NCI-H187 treated with DMSO at 0.1 percent for 48 hours (cell line): ENCODE data around the gene TRIM34.
"Not testable (repeated sequence)": the region's sequence is repeated elsewhere in the genome, so short reads cannot be mapped to it uniquely, and the experiment has no call there.

Source experiments
- DNase-seq: peaks from one replicate; lab custom pipeline; 2025; lab: John Stamatoyannopoulos, UW

TRIM34 gene

DNA sequence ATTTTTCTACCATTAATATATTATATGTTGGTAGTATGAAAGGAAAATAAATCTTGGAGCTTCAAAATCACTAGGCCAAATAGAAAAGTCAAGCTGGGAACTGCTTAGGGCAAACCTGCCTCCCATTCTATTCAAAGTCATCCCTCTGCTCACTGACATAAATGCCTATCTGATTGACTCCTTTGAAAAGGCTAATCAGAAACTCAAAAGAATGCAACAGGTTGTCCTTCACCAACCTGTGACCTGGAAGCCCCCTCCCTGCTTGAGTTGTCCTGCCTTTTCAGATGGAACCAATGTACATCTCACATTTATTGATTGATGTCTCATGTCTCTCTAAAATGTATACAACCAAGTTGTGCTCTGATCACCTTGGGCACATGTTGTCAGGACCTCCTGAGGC, 3.2 kb upstream of the TRIM34 start:
- DNase-seq, result no peak

DNA sequence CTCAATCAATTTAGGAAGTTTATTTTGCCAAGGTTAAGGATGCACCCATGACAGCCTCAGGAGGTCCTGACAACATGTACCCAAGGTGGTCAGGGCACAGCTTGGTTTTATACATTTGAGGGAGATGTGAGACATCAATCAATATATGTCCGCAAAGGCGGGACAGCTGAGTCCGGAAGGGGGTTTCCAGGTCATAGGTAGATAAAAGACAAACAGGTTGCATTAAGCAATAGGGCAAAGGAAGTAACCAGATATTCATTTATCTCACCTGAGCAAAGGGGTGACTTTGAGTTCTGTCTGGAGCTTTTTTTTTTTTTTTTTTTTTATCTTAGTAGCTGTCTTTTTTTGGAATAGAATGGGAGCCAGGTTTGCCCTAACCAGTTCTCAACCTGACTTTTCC, 2.0 kb upstream of the TRIM34 start:
- DNase-seq, result no peak

DNA sequence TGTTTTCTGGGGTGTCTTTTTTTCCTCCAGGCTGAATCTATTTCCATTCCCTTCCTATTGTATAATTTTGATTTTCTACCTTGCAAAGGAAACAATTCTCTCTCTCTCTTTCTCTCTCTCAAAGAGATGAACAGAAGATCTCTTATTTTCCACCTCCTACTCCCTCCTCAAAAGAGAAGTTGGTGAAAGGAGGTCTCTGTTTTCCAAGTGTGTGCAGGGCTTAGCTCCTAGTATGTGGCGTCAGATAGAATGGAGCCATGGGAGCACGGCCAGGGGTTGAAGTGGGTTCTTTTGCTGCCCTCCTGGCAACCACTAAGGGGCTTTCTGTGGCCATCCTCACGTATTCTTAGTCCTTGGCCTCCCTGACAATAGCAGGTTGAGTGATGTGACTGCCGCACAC, 480 bp downstream of the TRIM34 start:
- no peak for DNase-seq

DNA sequence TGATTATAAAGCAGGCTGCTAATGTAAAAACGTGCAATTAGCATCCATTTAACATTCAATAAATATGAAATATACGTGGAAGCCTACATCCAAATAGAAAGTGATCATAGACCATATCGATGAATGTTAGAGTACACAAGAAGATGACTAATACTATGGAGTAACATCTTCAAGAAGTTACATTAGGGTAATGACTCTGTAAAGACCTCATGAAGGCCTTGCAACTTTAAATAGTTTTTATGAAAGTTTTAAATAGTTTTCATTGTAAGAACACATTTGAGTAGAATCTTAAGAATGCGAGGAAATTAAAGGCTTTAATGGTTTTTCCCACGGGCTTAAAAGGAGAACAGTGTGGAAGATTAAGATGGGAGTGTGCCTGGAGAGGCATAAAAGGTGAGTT, 1.4 kb downstream of the TRIM34 start:
- no peak for DNase-seq

DNA sequence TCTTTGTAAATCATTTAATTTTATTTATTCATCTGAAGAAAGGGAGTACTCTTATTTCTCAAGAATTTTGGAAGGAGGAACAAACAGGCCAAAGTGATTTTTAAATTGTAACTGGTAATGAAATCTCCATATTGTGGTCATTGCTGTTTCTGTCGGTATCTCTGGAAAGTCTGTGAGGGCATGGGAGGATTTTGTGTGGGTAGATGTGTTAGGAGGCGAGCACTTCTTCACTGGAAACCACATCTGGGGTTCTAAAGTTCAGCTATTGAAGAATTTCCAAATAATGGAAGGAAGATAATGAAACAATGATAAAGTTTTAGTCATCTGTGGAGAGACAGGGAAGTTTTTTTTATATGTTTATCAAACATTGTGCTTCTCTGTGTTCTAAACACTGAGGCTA, 6.6 kb downstream of the TRIM34 start:
- no peak for DNase-seq

DNA sequence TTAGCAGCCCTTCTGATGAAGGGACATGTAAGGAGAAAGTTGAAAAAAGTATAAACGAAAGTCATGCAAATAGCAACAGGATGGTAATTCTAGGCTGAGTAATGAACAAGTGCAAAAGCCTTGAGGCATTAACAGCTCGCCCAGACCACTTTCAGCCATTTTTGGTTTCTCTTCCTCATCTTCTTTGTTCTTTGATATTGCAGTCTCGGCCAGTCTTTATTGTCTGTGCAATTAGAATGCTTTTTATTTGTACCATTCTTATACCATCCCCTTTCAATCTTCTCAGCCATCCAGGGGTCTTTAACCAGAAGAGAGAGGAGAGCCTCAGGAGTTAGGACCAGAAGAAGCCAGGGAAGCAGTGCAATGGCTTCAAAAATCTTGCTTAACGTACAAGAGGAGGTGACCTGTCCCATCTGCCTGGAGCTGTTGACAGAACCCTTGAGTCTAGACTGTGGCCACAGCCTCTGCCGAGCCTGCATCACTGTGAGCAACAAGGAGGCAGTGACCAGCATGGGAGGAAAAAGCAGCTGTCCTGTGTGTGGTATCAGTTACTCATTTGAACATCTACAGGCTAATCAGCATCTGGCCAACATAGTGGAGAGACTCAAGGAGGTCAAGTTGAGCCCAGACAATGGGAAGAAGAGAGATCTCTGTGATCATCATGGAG, 7.3 kb downstream of the TRIM34 start:
- no peak for DNase-seq

DNA sequence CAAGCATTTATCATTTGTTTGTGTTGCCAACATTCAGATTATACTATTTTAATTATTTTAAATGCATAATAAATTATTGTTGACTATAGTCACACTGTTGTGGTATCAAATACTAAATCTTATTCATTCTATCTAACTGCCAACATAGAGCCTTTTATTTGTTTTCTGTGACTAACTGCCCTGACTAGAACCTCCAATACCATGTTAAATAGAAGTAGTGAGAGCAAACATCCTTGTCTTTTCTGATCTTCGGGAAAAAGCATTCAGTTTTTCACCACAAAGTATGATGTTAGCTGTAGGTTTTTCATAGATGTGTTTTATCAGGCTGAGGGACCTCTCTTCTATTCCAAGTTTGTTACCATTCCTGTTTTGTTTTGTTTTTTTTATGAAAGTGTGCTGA, 15.2 kb downstream of the TRIM34 start:
- no peak for DNase-seq

DNA sequence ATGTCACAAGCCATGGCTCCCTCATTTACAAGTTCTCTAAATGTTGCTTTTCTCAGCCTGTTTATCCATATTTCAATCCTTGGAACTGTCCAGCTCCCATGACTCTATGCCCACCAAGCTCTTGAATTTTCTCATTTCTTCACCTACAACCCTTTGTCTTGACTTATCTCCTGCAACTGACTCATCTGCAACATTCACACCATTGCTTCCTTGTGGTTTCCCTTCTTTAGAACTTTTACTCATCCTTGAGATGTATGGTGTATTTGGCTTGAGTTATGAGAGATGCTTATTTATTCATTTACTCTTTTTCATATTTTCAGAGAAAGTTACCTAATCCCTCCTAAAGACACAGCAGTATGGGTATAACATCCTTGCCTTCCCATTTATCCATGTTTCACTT, 18.8 kb downstream of the TRIM34 start:
- no peak for DNase-seq

DNA sequence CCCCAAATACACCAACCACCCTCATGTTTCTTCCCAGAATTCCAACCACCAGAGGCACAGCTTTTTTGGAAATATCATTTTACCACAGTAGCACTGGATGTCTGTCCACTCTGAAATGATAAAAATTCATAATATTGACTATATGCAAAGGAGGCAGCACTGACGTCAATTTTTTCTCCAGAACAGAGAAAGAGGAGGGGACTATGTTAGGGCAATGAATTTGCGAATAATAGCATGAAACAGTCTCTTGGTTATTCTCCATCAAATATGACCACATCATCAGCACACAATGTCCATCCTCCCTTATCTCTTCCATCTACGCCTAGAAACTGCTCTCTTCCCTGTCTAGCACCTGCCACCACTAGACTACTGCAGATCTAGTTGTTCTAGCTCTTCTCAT, 21.3 kb downstream of the TRIM34 start:
- no peak for DNase-seq

DNA sequence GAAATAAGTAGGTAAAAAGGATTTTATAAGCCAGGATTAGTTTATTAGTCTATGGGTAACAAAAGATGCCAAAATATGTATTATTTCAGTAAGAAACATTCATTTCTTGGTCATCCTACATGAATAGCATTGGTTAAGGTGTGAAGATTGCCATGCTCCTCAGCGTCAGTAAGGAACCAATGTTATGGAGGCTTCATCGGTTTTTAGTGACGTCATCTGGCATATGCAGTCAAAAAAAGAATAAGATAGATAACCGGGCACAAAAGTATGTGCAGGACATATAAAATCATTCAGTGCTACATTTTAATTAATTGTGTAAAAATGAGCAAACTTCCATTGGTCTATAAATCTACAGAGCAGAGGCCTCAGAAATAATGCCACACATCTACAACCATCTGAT, 30.7 kb downstream of the TRIM34 start:
- DNase-seq, result no peak

DNA sequence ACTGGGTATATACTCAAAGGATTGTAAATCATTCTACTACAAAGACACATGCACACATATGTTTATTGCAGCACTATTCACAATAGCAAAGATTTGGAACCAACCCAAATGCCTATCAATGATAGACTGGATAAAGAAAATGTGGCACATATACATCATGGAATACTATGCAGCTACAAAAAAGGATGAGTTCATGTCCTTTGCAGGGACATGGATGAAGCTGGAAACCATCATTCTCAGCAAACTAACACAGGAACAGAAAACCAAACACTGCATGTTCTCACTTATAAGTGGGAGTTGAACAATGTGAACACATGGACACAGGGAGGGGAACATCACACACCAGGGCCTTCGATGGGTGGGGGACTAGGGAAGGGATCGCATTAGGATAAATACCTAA, 32.2 kb downstream of the TRIM34 start:
- DNase-seq, result not testable (repeated sequence)

DNA sequence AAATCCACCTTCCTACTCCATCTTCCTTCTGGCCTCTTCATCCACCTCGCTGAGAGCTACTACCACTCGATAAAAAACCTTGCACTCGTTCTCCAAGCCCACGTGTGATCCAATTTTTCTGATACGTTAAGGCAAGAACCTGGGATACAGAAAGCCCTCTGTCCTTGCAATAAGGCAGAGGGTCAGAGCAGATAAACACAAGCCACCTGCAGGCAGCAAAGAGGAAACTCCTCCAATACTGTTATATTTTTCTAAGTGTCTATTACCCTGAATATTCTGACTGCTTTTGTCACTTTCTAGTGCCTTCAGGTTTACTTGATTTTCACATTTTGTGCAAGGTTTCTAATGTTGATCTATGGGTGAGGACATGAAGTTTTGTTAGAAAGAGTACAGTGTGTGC, 33.5 kb downstream of the TRIM34 start:
- no peak for DNase-seq

DNA sequence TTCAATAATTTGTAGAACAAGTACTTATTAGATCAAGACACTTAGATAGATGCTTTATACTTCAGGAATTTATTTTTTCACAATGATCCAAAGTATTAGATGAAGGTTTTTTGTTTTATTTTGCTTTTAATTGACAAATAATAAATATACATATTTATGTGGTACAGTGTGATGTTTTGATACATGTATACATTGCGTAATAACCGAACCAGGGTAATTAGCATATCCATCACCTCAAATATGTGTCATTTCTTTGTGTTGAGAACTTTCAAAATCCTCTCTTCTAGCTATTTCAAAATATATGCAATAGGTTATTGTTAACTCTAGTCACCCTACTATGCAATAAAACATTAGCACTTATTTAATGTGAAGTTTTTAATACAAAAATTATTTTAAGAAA, 38.7 kb downstream of the TRIM34 start:
- DNase-seq, result no peak

DNA sequence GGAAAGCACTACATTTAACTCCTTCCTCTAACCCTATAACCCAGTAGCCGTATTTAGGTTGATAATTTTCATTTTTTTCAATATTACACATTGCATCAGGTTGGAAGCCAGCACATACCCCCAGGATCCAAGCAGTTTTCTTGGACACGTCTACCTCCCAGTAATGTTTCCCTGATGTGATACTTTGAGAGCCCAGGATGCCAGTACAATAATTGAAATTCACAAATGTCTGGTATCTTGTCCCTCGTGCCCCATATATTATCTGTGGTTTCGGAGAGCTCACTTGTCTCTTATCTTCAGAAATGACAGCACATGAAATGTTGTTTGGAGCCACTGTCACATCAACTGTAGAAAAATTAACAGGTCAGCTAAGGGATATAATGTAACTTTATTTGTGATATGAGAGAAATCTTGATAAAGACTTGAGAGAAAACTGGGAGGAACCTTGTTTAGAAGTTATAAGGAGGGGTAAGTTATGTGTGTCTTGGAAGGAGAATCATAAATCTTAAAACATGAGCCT, 40.3 kb downstream of the TRIM34 start:
- DNase-seq, result no peak

DNA sequence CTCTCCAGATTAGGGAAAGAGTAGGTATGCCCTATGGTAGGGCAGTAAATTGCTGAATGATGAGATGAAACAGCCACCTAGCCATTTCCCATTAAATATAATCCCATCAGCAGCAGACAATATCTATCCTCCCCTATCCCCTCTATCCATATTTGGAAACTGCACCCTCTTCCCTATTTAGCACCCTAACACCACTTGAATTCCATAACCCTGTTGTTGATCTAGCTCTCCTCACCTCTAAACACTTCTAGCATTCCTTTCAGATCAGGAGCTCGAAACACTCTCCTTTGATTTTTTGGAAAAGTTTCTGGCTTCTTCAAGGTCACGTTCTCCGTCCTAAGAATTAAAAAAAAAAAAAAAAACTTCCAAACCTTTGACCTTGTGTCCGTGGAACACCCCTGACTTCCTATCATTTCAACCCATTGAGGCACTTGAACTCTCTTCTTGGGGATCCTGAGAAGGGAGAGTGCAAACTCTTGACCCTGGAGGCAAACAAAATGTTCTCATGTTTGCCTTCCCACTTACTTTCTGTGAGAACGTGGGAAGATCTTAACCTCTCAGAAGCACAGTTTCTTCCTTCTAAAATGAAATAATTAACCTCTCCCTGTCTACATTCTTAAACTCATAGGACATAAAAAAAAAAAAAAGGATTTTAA, 41.1 kb downstream of the TRIM34 start:
- no peak for DNase-seq

DNA sequence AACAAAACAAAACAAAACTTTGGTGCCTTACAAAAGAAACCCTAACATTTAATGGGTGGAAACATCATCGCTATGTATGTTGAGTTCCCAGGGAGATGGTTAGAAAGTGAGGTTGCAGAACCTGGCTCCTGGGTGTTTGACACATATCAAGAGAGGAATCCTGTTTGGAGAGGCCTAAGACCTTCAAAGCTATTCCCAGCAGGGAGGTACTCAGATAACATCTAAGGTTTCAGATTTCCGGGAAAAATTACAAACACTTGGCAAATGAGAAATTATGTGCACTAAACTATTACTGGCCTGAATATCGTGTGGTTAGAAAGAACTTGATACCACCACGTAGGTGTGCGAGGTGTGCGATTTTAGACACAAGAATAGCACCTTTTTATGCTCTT, 41.6 kb downstream of the TRIM34 start:
- DNase-seq, result no peak

DNA sequence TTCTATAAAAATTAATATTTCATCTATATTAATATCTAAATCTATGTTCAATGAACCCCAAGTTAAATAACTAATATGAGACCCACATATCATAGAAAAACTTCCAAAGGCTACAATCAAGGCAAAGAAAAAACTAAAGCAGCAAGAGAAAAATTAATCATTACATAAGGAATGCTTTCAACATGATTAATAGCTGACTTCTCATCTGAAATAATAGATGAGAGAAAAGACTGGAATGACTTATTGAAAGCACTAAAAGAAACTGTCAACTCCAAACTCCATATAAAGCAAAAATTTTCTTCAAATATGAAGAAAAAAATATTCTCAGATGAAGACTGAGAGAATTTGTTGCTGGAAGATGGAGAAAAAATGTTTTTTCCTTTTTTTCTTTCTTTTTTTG, 47.0 kb downstream of the TRIM34 start:
- DNase-seq, result no peak

DNA sequence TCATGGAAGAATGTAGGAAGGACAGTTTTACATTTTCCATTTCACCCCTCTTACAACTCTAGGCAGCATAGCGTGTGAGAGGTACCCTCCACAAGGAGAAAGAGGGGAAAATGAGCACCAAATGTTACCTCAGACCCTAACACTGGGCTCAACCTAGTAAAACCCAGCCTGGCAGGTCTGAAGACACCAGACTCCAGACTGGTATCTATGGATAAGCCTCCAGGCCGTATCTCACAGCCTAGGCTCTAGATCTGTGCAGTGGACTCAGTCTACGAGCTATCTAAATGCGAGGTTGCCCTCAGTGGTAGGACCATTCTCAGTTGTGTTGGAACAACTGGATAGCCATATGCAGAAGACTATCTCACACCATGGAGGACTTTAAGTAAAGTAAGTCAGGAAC, 49.6 kb downstream of the TRIM34 start:
- DNase-seq, result no peak

DNA sequence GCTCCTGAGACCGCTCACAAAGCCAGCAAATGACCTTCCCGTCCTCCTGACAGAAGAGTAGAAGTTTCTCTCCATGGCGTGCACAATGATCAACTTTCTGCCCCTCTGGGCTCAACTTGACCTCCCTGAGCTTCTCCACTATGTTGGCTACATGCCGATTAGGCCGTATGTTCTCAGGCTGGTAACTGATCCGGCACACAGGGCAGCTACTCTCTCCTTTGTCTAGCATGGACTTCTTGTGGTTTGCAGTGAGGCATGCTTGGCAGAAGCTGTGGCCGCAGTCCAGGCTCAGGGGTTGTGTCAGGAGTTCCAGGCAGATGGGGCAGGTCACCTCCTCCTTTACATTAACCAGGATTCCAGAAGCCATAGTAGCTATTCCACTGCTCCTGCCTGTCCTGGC, 55.0 kb downstream of the TRIM34 start:
- DNase-seq, result no peak

DNA sequence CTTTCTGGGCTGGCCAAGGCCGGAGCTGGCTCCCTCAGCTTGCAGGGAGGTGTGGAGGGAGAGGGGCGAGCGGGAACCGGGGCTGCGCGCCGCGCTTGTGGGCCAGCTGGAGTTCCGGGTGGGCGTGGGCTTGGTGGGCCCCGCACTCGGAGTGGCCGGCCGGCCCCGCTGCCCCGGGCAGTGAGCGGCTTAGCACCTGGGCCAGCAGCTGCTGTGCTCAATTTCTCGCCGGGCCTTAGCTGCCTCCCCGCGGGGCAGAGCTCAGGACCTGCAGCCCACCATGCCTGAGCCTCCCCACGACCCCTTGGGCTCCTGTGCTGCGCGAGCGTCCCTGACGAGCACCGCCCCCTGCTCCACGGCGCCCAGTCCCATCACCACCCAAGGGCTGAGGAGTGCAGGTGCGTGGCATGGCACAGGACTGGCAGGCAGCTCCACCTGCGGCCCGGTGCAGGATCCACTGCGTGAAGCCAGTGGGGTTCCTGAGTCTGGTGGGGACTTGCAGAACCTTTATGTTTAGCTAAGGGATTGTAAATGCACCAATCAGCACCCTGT, 58.2 kb downstream of the TRIM34 start:
- not testable (repeated sequence) for DNase-seq

DNA sequence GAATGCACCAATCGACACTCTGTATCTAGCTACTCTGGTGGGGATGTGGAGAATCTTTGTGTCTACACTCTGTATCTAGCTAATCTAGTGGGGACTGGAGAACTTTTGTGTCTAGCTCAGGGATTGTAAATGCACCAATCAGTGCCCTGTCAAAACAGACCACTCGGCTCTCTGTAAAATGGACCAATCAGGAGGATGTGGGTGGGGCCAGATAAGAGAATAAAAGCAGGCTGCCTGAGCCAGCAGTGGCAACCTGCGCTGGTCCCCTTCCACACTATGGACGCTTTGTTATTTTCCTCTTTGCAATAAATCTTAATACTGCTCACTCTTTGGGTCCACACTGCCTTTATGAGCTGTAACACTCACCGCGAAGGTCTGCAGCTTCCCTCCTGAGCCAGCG, 58.8 kb downstream of the TRIM34 start:
- not testable (repeated sequence) for DNase-seq

DNA sequence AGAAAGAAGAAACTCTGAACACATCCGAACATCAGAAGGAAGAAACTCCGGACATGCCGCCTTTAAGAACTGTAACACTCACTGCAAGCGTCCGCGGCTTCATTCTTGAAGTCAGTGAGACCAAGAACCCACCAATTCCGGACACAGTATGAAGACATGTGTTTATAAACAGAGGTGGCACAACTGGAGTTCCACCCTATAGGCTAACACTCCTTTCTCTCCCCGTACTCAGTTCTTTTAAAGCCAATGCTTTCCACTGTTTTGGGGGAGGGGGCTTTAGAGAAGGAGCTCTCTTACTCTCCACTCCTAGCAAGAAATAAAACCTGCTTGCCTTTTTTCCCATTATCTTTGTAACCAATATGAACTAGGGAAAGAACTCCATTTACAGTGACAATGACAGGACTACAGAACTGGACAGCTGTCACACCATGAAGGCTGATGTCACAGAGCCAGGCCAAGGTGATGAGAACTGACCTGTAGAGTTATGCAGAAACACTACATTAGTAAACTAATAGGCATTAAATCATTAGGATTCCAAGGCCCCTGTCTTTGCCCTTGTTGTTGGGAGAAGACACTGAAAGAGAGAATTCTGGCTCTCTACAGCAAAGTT, 59.3 kb downstream of the TRIM34 start:
- no peak for DNase-seq

DNA sequence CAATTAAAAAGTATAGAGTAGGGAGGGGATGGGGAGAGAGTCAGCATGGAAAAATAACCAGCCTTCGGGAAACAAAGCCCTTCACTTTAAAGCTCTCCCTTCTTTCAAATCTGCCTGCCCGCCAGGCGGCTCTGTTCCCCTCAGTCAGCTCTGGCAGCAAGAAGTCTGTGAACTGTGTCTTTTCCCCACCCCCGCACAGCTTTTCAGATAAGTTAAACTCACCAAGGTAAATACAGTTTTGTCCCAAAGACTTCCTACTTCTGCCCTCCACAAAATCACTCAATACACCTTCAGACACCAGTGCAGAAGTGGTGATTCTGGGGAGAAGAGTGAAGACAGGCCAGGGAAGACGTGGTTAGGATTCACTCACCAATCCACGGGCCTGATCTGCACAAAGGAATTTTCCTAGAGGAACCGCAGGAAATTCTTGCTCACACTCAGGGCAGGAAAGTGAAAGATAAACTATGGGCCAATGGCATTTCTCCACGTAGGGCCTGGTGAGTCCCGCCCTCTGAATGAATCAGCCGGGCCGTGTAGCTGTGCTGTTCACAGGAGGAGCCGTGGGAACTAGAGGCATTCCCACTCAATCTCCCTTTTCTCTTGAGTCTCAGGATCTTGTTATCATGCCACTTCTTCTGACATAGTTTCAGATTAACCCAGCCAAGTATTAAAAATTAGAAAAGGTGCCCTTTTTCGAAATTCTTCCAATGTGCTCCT, 60.0 kb downstream of the TRIM34 start, which contains the start of gene TRIM5:
TRIM5 (minus strand) TSS at position 429 of the 717 bp plus-strand sequence. CDS start 4,897 bp downstream, outside the sequence.
- DNase-seq, result no peak
